OCI-LY1 (cell line): ENCODE measurements around the gene HAUS2.

Source experiments
- EZH2 ChIP-seq: fragments of 200-600 bp; sonication (generic), shearing (Covaris generic); IDR thresholded peaks from 2 replicates; pipeline ENCODE4 v1.8.0; 2017; ENCODE audit warnings: borderline replicate concordance, mixed run types, mild to moderate bottlenecking, antibody characterized with exemption, low read length, moderate library complexity, mixed read lengths
- TF ChIP-seq, protein P1 (sequence below): fragments of 200-600 bp; sonication (generic), shearing (Covaris generic); IDR thresholded peaks from 2 replicates; pipeline ENCODE4 v1.5.1; 2017; ENCODE audit warnings: mild to moderate bottlenecking, antibody characterized with exemption, low read length, moderate library complexity, mixed read lengths

DNA sequence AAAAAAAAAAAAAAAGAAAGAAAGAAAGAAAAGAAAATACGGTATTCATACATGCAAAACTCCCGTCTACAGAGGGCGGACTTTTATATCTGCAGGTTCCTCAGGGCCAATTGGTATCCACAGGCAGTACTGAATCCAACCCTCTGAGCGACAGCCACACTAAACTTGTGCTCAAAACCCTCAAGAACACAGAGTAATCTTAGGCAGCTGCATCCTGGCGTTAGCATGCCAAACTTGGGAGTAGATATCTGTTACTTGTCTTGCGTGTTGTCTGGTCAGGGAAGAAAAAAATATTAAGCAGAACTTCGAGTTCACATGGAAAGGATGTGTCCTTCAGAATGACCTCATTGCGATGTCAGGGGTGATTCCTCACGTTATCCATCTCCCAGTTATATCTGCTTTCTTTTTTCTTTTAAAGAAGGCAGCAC lies 40.4 kb upstream of the HAUS2 start:
- TF ChIP-seq, protein P1, sequence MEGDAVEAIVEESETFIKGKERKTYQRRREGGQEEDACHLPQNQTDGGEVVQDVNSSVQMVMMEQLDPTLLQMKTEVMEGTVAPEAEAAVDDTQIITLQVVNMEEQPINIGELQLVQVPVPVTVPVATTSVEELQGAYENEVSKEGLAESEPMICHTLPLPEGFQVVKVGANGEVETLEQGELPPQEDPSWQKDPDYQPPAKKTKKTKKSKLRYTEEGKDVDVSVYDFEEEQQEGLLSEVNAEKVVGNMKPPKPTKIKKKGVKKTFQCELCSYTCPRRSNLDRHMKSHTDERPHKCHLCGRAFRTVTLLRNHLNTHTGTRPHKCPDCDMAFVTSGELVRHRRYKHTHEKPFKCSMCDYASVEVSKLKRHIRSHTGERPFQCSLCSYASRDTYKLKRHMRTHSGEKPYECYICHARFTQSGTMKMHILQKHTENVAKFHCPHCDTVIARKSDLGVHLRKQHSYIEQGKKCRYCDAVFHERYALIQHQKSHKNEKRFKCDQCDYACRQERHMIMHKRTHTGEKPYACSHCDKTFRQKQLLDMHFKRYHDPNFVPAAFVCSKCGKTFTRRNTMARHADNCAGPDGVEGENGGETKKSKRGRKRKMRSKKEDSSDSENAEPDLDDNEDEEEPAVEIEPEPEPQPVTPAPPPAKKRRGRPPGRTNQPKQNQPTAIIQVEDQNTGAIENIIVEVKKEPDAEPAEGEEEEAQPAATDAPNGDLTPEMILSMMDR, result no peak
- no peak for TF ChIP-seq EZH2
